BLaER1 treated with 17β-estradiol and CSF1 and Interleukin-3, amounts not matched to agents 10 nM and 100 nM (cell line): ENCODE data around the gene CLK3.
A peak's percentile ranks its signal among the peaks of the same experiment; 100 is the strongest.
"Not testable (repeated sequence)": the region's sequence is repeated elsewhere in the genome, so short reads cannot be mapped to it uniquely, and the experiment has no call there.

Experiments used
- H3K27ac ChIP-seq, 11 experiments: shearing (Covaris generic); formaldehyde crosslinking; 2 replicates each; pipeline ENCODE4 v1.8.1; 2022
- H3K27me3 ChIP-seq, 11 experiments: shearing (Covaris generic); formaldehyde crosslinking; 2 replicates each; pipeline ENCODE4 v1.8.1; 2022
- H3K36me3 ChIP-seq, 11 experiments: shearing (Covaris generic); formaldehyde crosslinking; 2 replicates each; pipeline ENCODE4 v1.8.1; 2022
- H3K4me1 ChIP-seq, 10 experiments: shearing (Covaris generic); formaldehyde crosslinking; 2 replicates each; pipeline ENCODE4 v1.8.1; 2022
- H3K4me2 ChIP-seq, 11 experiments: shearing (Covaris generic); formaldehyde crosslinking; 2 replicates each; pipeline ENCODE4 v1.8.1; 2022
- H3K4me3 ChIP-seq, 10 experiments: shearing (Covaris generic); formaldehyde crosslinking; 2 replicates each; pipeline ENCODE4 v1.8.1; 2022
- H3K9ac ChIP-seq, 11 experiments: shearing (Covaris generic); formaldehyde crosslinking; 2 replicates each; pipeline ENCODE4 v1.8.1; 2022
- H3K9me3 ChIP-seq, 11 experiments: shearing (Covaris generic); formaldehyde crosslinking; replicated peaks in 1 of 11; 2 replicates each; pipeline ENCODE4 v1.8.1; 2022
- H4K20me1 ChIP-seq, 11 experiments: shearing (Covaris generic); formaldehyde crosslinking; 2 replicates each; pipeline ENCODE4 v1.8.1; 2022
- Cebpa-rat ChIP-seq, 11 experiments: shearing (Covaris generic); IDR thresholded peaks; 2 replicates each; pipeline ENCODE4 v1.8.1; 2022

The CLK3 gene

DNA sequence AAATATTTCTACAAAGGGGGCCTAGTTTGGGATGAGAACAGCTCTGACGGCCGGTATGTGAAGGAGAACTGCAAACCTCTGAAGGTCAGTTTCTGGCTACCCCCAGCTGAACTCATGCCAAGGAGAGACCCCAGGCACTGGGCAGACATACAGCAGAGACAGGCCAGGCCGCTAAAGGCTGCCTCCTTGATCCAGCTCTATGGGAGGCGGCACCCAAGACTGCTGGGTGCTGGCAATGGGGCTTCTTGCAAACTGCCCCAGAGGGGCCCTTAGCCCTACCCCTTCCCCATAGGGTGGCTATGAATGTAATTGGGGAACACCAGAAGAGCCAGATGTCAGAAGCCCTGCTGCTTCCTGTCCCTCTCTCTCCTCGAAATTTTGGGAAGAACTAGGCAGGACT, 13.3 kb downstream of the CLK3 start:
- Histone ChIP-seq H3K9me3 (no peaks in the 10 kb centered on the region), H3K27me3 (no peaks in the 10 kb centered on the region), H3K9ac (peak overlapping the region in 10 of 11 experiments; percentile 4 to 70 (median 27); a peak in 12 of 22 replicates), H4K20me1 (peaks cover 97 to 100% (median 100%) of the 10 kb centered on the region in 11 experiments), H3K27ac (peak overlapping the region in 3 of 11 experiments; percentile 25 to 29 (median 28); a peak in 2 of 22 replicates), H3K4me2 (peak overlapping the region in 9 of 11 experiments; percentile 2 to 82 (median 39); a peak in 12 of 22 replicates), H3K36me3 (peaks cover 90 to 100% (median 98%) of the 10 kb centered on the region in 11 experiments), H3K4me1 (peaks cover 33 to 59% (median 48%) of the 10 kb centered on the region in 10 experiments), H3K4me3 (no peak overlapping the region)
- no peak for TF ChIP-seq Cebpa-rat (IDR thresholded peaks at IDR 0.05)

DNA sequence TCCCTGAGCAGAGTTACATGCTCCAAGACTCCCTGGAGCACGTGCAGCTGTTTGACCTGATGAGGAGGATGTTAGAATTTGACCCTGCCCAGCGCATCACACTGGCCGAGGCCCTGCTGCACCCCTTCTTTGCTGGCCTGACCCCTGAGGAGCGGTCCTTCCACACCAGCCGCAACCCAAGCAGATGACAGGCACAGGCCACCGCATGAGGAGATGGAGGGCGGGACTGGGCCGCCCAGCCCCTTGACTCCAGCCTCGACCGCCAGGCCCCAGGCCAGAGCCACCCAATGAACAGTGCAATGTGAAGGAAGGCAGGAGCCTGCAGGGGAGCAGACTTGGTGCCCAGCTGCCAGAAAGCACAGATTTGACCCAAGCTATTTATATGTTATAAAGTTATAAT, 14.1 kb downstream of the CLK3 start:
- H3K27me3 ChIP-seq, H3K9me3 ChIP-seq, H3K4me3 ChIP-seq: not testable (repeated sequence)
- Histone ChIP-seq H4K20me1 (peaks cover 96 to 100% (median 100%) of the 10 kb centered on the region in 11 experiments), H3K9ac (peak overlapping the region; percentile 20 to 77 (median 58); a peak in 19 of 22 replicates), H3K27ac (peak overlapping the region in 4 of 11 experiments; percentile 28 to 61 (median 53); a peak in 2 of 22 replicates), H3K4me2 (peak overlapping the region; percentile 45 to 84 (median 68)), H3K4me1 (peaks cover 33 to 59% (median 48%) of the 10 kb centered on the region in 10 experiments), H3K36me3 (peaks cover 90 to 100% (median 98%) of the 10 kb centered on the region in 11 experiments)

DNA sequence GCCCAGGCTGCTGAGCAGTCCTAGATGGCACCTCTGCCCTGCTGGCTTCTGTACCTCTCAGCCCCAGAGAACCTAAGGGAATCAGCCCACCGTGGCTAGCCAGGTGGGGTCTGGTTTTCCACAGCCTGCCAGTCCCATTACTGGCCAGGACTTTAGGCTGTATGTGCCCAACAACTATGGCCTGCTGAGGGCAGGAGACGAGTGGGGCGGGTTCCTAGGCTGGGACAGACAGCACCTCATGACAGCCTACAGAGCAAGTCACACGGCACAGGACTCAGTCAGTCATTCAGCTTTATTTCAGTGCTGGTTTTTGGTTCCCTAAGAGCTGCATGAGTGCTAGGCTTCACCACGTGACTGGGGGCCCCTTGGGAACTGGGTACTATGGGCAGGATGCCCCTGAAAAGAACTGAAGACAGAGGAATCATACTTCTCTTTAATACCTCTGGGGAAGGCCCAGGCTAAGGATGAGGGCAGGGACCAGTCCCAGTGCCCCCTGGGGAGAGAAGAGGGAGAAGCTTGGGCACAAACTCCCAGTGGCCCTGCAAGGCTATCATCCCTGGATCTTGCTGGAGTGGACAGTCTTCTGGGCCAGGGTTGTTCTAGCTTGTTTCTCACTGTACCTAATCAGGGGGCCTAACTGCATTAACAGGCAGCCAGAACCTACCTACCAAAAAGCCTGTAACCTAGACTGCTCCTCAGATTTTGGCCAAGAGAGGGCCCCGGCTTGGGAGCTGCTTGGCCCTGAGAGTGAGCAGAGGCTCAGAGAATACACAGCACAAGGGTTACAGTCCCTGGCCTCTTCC, 14.8 kb downstream of the CLK3 start:
- peaks cover 89 to 100% (median 98%) of the 10 kb centered on the region in 11 experiments for H3K36me3 ChIP-seq
- H4K20me1 ChIP-seq = peaks cover 91 to 100% (median 99%) of the 10 kb centered on the region in 11 experiments
- H3K4me2 ChIP-seq = peak overlapping the region; percentile 45 to 84 (median 68)
- peak overlapping the region; percentile 20 to 77 (median 58); a peak in 21 of 22 replicates for H3K9ac ChIP-seq
- H3K27me3 ChIP-seq = no peaks in the 10 kb centered on the region
- H3K4me3 ChIP-seq = no peak overlapping the region
- no peak for TF ChIP-seq Cebpa-rat (IDR thresholded peaks at IDR 0.05)
- H3K4me1 ChIP-seq = peaks cover 33 to 59% (median 48%) of the 10 kb centered on the region in 10 experiments
- H3K27ac ChIP-seq = peak overlapping the region in 10 of 11 experiments; percentile 1 to 61 (median 46); a peak in 14 of 22 replicates
- no peaks in the 10 kb centered on the region for H3K9me3 ChIP-seq

DNA sequence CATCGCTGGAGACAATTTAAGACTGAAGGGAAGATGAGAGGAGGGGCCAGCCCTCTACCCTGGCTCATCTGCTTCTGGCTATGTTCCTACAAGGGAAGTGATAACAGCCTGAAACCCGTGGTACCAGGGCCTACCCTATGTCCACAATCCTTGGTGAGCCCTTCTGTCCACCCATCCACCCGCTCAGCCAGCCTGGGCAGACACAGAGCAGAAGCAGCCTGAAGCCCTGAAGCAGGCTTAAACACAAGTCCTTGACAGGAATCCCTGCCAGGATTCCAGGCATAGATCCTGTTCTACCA, 15.4 kb downstream of the CLK3 start:
- Histone ChIP-seq H4K20me1 (peaks cover 89 to 100% (median 99%) of the 10 kb centered on the region in 11 experiments), H3K9me3 (no peaks in the 10 kb centered on the region), H3K4me1 (peaks cover 33 to 58% (median 47%) of the 10 kb centered on the region in 10 experiments), H3K4me2 (peak overlapping the region in 7 of 11 experiments; percentile 63 to 84 (median 75); a peak in 11 of 22 replicates), H3K27ac (peak overlapping the region in 5 of 11 experiments; percentile 1 to 50 (median 35); a peak in 5 of 22 replicates), H3K4me3 (no peak overlapping the region), H3K9ac (peak overlapping the region; percentile 2 to 77 (median 55); a peak in 12 of 22 replicates), H3K27me3 (no peaks in the 10 kb centered on the region), H3K36me3 (peaks cover 89 to 100% (median 98%) of the 10 kb centered on the region in 11 experiments)
- TF ChIP-seq Cebpa-rat (IDR thresholded peaks at IDR 0.05) = no peak

DNA sequence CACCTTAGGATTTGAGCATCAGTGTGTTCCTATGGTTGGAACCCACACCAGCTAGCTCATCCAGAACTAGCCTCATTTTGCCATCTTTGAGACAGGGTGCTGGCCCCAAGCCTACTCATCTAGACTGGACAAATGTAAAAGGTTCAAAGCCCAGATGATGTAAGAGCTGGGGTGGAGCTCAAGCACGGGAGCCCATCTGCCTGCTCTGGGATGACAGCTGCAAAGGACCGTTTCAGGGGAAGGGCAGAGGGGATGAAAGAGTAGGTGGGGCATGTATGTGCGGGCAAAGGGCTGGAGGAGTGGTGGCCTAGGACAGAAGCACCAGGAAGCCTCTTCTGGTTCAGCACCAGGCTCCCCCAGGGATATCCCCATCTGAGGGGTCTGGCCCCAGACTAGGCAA, 15.8 kb downstream of the CLK3 start:
- peak overlapping the region in 4 of 11 experiments; percentile 1 to 46 (median 18); a peak in 4 of 22 replicates for H3K27ac ChIP-seq
- H3K4me2 ChIP-seq = 0 out of 22 replicates have a peak overlapping the region, but pooled peaks of 1 of the 11 experiments have one; percentile 84

DNA sequence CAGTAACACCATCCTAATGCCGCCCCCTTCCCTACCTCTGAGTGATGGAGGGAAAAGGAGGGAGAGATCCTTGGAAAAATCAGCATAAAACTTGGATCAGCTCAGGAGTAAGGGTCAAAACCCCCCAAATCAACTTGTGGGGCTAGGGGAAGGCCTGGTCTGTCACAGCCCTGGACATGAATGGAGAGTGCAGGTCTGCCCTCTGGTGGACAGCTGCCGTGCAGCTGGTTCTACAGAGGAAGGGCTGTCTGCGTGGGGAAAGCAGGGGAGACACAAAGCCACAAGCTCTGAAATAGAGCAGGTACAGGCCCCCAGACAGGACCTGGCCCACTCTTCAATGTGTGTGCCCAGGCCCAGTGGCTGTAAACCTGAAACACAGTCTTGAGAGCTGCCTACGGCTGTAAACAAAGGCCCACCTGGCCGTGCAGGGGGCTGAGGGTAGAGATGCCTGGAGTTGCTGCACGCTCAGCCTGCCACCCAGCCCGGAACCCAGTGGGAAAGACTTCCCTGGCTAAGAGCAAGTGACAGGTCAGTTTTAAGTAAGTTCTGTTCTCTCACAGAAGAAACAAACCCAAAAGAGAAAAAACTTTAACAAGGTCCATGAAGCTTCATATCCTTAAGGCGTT, 16.4 kb downstream of the CLK3 start:
- TF ChIP-seq Cebpa-rat (IDR thresholded peaks at IDR 0.05) = no peak
- no peaks in the 10 kb centered on the region for H3K9me3 ChIP-seq
- no peak overlapping the region for H3K4me3 ChIP-seq
- H3K36me3 ChIP-seq = peaks cover 89 to 100% (median 98%) of the 10 kb centered on the region in 11 experiments
- H3K27ac ChIP-seq = no peak overlapping the region
- no peaks in the 10 kb centered on the region for H3K27me3 ChIP-seq
- H3K4me1 ChIP-seq = peaks cover 33 to 48% (median 39%) of the 10 kb centered on the region in 10 experiments
- no peak overlapping the region for H3K4me2 ChIP-seq
- peaks cover 79 to 100% (median 98%) of the 10 kb centered on the region in 11 experiments; a peak in 21 of 22 replicates for H4K20me1 ChIP-seq
- H3K9ac ChIP-seq = peak overlapping the region in 3 of 11 experiments; percentile 24 to 64 (median 64); a peak in 3 of 22 replicates

More for the DNA sequence above, 15.8 kb downstream of the CLK3 start:
- no peak for TF ChIP-seq Cebpa-rat (IDR thresholded peaks at IDR 0.05)
- Histone ChIP-seq H3K27me3 (no peaks in the 10 kb centered on the region), H4K20me1 (peaks cover 86 to 100% (median 98%) of the 10 kb centered on the region in 11 experiments), H3K36me3 (peaks cover 89 to 100% (median 98%) of the 10 kb centered on the region in 11 experiments), H3K9ac (peak overlapping the region; percentile 2 to 77 (median 55); a peak in 10 of 22 replicates), H3K4me1 (peaks cover 33 to 55% (median 45%) of the 10 kb centered on the region in 10 experiments), H3K4me3 (no peak overlapping the region), H3K9me3 (no peaks in the 10 kb centered on the region)

DNA sequence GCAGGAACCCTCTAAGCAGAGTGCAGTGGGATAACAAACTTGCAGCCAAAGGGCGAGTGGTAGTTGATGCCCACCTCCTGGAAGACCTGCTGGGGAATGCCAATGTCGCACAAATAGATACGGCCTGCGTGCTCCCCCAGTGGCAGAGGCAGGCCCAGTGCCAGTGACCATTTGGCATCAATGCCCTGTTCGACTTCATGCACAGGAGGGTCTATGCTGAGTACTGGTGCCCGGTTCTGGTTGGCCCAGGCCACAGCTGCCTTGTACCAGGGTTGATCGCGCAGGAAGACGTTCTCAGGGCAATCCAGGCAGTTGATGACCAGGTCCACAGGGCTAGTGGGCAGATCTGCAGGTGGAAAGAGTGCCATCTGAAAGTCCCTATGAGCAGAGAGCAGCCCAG, 17.0 kb downstream of the CLK3 start:
- peaks cover 76 to 100% (median 96%) of the 10 kb centered on the region in 11 experiments; a peak in 21 of 22 replicates for H4K20me1 ChIP-seq
- no peaks in the 10 kb centered on the region for H3K9me3 ChIP-seq
- no peak overlapping the region for H3K4me3 ChIP-seq
- peaks cover 89 to 100% (median 98%) of the 10 kb centered on the region in 11 experiments for H3K36me3 ChIP-seq
- H3K27me3 ChIP-seq = no peaks in the 10 kb centered on the region
- TF ChIP-seq Cebpa-rat (IDR thresholded peaks at IDR 0.05) = no peak
- H3K9ac ChIP-seq = peak overlapping the region in 1 of 11 experiments; percentile 13; a peak in 1 of 22 replicates
- no peak overlapping the region for H3K4me2 ChIP-seq
- peaks cover 32 to 43% (median 36%) of the 10 kb centered on the region in 10 experiments for H3K4me1 ChIP-seq
- no peak overlapping the region for H3K27ac ChIP-seq

DNA sequence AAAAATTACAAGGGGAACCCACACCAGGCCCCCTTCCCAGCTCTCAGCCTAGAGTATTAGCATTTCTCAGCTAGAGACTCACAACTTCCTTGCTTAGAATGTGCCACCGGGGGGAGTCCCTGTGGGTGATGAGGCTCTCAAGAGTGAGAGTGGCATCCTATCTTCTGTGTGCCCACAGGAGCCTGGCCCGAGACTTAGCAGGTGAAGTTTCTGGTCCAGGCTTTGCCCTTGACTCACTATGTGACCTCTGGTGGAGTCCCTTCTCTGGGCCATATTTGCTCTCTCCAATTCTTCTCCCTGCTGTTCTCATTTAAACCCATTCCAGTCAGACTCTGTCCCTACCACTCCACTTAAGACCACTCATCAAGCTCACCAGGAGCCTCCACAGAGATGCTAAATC, 18.1 kb downstream of the CLK3 start:
- no peak overlapping the region for H3K4me2 ChIP-seq
- no peak overlapping the region for H3K4me3 ChIP-seq
- H3K9ac ChIP-seq = no peak overlapping the region
- H4K20me1 ChIP-seq = peaks cover 65 to 97% (median 84%) of the 10 kb centered on the region in 11 experiments; a peak in 21 of 22 replicates
- no peaks in the 10 kb centered on the region for H3K9me3 ChIP-seq
- TF ChIP-seq Cebpa-rat (IDR thresholded peaks at IDR 0.05) = no peak
- H3K4me1 ChIP-seq = peaks cover 20 to 31% (median 28%) of the 10 kb centered on the region in 10 experiments
- H3K27ac ChIP-seq = no peak overlapping the region
- peaks cover 88 to 100% (median 98%) of the 10 kb centered on the region in 11 experiments for H3K36me3 ChIP-seq
- no peaks in the 10 kb centered on the region for H3K27me3 ChIP-seq
